T-cell (primary cell): ENCODE results near the gene BTG2. TPM values are rescaled to one million over a fixed set of nuclear protein-coding genes. Genes with fewer than 3 reads are reported as not detected.

Experiments
- ATAC-seq, 4 experiments: fragments of 200-7000 bp in 3 of 4; fragments of 150-1000 bp in 1 of 4; cut with Tn5 transposase; replicated peaks in 1 of 4; 1 replicate in 3 of 4; 2 replicates in 1 of 4; pipeline ENCODE4 v1.10.0; 2021; ENCODE audit warnings: moderate library complexity in 3 of 4, mild to moderate bottlenecking in 2 of 4, moderate number of reproducible peaks in 1 of 4
- CTCF ChIA-PET, 2 donors: fragments of 300-600 bp; sonication (Branson Sonifier 250); formaldehyde crosslinking; loops; one replicate each; lab custom pipeline; 2022; ENCODE audit warnings: antibody characterized with exemption in 2 of 2; lab: Charles Lee
- POLR2A ChIA-PET, 2 donors: fragments of 300-600 bp; sonication (Branson Sonifier 250); formaldehyde crosslinking; loops; one replicate each; lab custom pipeline; 2022; ENCODE audit warnings: antibody characterized with exemption in 2 of 2; lab: Charles Lee
- DNase-seq, 35 experiments: peaks; one replicate each; pipeline versions ENCODE4 v3.0.0 to v3.0.0-alpha.2; 2013 to 2023
- H3K27ac ChIP-seq: one replicate; pipeline ENCODE4 v1.5.1; 2013; ENCODE audit warnings: low read length
- H3K27me3 ChIP-seq, 2 experiments: replicated peaks in 1 of 2; 1 replicate in 1 of 2; 2 replicates in 1 of 2; pipeline versions ENCODE4 v1.6.1 to v1.7.0; 2013; ENCODE audit warnings: low read length in 1 of 2, mixed read lengths in 1 of 2; ENCODE audit not compliant: control insufficient read depth in 2 of 2, insufficient read depth in 2 of 2; ENCODE audit errors: extremely low read depth in 1 of 2
- H3K36me3 ChIP-seq, 2 donors: 1 replicate in 1 of 2; 2 replicates in 1 of 2; pipeline versions ENCODE4 v1.6.1 to v1.7.0; 2013; ENCODE audit warnings: low read length in 1 of 2; ENCODE audit not compliant: control insufficient read depth in 2 of 2, insufficient read depth in 1 of 2; ENCODE audit errors: extremely low read depth in 1 of 2
- H3K4me1 ChIP-seq, 2 experiments: 1 replicate in 1 of 2; 2 replicates in 1 of 2; pipeline versions ENCODE4 v1.6.1 to v1.7.0; 2013; ENCODE audit warnings: low read length in 2 of 2, mixed read lengths in 1 of 2; ENCODE audit not compliant: insufficient read depth in 2 of 2, control insufficient read depth in 1 of 2; ENCODE audit errors: extremely low read depth in 1 of 2
- H3K4me3 ChIP-seq, 2 donors: 1 replicate in 1 of 2; 2 replicates in 1 of 2; pipeline versions ENCODE4 v1.5.1 to v1.7.0; 2013; ENCODE audit warnings: mild to moderate bottlenecking in 2 of 2, low read length in 1 of 2, moderate library complexity in 1 of 2; ENCODE audit not compliant: control insufficient read depth in 1 of 2; ENCODE audit errors: extremely low read depth in 1 of 2
- H3K9me3 ChIP-seq: 2 replicates; pipeline ENCODE4 v1.7.0; 2013
- H3K27ac Mint-ChIP-seq, 2 donors: one replicate each; pipeline ENCODE4 v1.8.0; 2020 to 2021; ENCODE audit warnings: mild to moderate bottlenecking in 2 of 2, mixed read lengths in 2 of 2
- H3K27me3 Mint-ChIP-seq, 2 donors: one replicate each; pipeline ENCODE4 v1.8.0; 2021 to 2022; ENCODE audit warnings: mixed read lengths in 2 of 2
- H3K36me3 Mint-ChIP-seq: one replicate; pipeline ENCODE4 v1.8.0; 2021; ENCODE audit warnings: mixed read lengths
- H3K4me1 Mint-ChIP-seq, 3 donors: one replicate each; pipeline ENCODE4 v1.8.0; 2020 to 2022; ENCODE audit warnings: mixed read lengths in 3 of 3, mild to moderate bottlenecking in 1 of 3
- H3K4me3 Mint-ChIP-seq, 3 donors: one replicate each; pipeline ENCODE4 v1.8.0; 2020 to 2022; ENCODE audit warnings: mild to moderate bottlenecking in 3 of 3, mixed read lengths in 3 of 3, moderate library complexity in 3 of 3
- H3K9me3 Mint-ChIP-seq, 3 donors: one replicate each; pipeline ENCODE4 v1.8.0; 2020 to 2022; ENCODE audit warnings: mixed read lengths in 3 of 3
- WGBS: methylation state at CpG from one replicate; pipeline ENCODE4 v1.1.5; 2013; ENCODE audit warnings: missing lambda C conversion rate; ENCODE audit not compliant: insufficient coverage; 5-methylcytosine and 5-hydroxymethylcytosine counted together
- total RNA-seq, 35 experiments: library from RNA in 6 of 35; stranded (reverse) in 6 of 35; fragments of 120-200 nt in 1 of 35; gene quantifications; one replicate each; pipeline versions ENCODE4 v1.2.1 to v1.2.4 and lab custom pipeline; 2013 to 2026

Gene BTG2
- total RNA-seq, 5 donors from 2014 or later (not counting 1 experiment from before 2014, with no cell fraction given) = 172 to 655 (median 186) TPM

GRCh38 chr1:203278885-203279406 lies 26.4 kb upstream of the BTG2 start:
- ChIA-PET CTCF (interaction anchor here in 1 of 2 donors (2.1 kb wide), 1 partner anchor 28 kb away, joined by 4 read pairs; no protein-coding TSS in a partner anchor), POLR2A (interaction anchor here (1.0 to 1.9 kb wide), 4 partner anchors 8 to 30 kb away, joined by 3 to 20 read pairs (median 7); no protein-coding TSS in a partner anchor)
- 97% methylated on average over 4 of the region's 8 CpGs for WGBS

DNA sequence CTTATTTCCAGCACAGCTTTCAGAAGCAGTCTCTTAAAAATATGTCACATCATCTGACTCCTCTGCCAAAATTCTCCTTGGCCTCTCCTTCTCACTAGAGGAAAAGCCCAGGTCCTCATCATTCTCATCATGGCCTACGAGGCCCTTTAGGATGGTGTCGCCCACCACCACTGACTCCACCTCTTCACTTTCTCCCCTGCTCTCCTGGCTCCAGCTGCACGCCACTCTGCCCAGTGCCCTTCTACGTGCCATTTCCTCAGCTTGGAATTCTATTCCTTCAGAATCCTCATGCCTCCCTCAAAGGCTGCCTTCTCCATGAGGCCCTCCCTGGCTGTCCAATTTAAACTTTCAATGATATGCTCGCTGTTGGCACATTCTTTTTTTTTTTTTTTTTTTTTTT lies 25.3 kb upstream of the BTG2 start:
- Mint-ChIP-seq H3K36me3 (no peaks in the 10 kb centered on the region), H3K27ac (peak overlapping the region; percentile 5 to 35), H3K27me3 (no peaks in the 10 kb centered on the region), H3K4me3 (no peak overlapping the region), H3K9me3 (no peaks in the 10 kb centered on the region), H3K4me1 (peaks cover 31 to 59% (median 40%) of the 10 kb centered on the region in 3 donors)
- Histone ChIP-seq H3K9me3 (no peaks in the 10 kb centered on the region), H3K4me1 (peaks cover 23 to 33% of the 10 kb centered on the region in 2 experiments), H3K27me3 (no peaks in the 10 kb centered on the region), H3K36me3 (no peaks in the 10 kb centered on the region), H3K27ac (no peak overlapping the region), H3K4me3 (no peak overlapping the region)
- POLR2A ChIA-PET = interaction anchor here (0.6 to 1.3 kb wide), 6 partner anchors 9 to 50 kb away, joined by 3 to 20 read pairs (median 5); no protein-coding TSS in a partner anchor
- ATAC-seq = no peak
- CTCF ChIA-PET = interaction anchor here (0.6 to 1.7 kb wide), 4 partner anchors 11 to 58 kb away, joined by 3 to 6 read pairs (median 4); no protein-coding TSS in a partner anchor
- DNase-seq = no peak
- 100% methylated on average over 3 of the region's 5 CpGs for WGBS

More at GRCh38 chr1:203278885-203279406, 26.4 kb upstream of the BTG2 start:
- peaks cover 32 to 42% of the 10 kb centered on the region in 2 experiments for H3K4me1 ChIP-seq
- H3K36me3 ChIP-seq = no peaks in the 10 kb centered on the region
- Mint-ChIP-seq H3K9me3 (no peaks in the 10 kb centered on the region), H3K36me3 (no peaks in the 10 kb centered on the region), H3K27me3 (no peaks in the 10 kb centered on the region), H3K4me1 (peaks cover 39 to 63% (median 50%) of the 10 kb centered on the region in 3 donors), H3K27ac (peak overlapping the region; percentile 82 to 89), H3K4me3 (peak overlapping the region in 1 of 3 donors; percentile 69)
- H3K27ac ChIP-seq = no peak overlapping the region
- H3K27me3 ChIP-seq = no peaks in the 10 kb centered on the region
- no peak for ATAC-seq
- no peaks in the 10 kb centered on the region for H3K9me3 ChIP-seq
- no peak for DNase-seq
- H3K4me3 ChIP-seq = no peak overlapping the region

GRCh38 chr1:203281033-203281432 lies 24.3 kb upstream of the BTG2 start:
- Histone ChIP-seq H3K9me3 (no peaks in the 10 kb centered on the region), H3K4me1 (peaks cover 25 to 37% of the 10 kb centered on the region in 2 experiments), H3K27ac (no peak overlapping the region), H3K4me3 (no peak overlapping the region), H3K36me3 (no peaks in the 10 kb centered on the region), H3K27me3 (no peaks in the 10 kb centered on the region)
- no peak for ATAC-seq
- Mint-ChIP-seq H3K27ac (peak overlapping the region in 1 of 2 donors; percentile 4), H3K27me3 (no peaks in the 10 kb centered on the region), H3K4me1 (peaks cover 31 to 53% (median 36%) of the 10 kb centered on the region in 3 donors), H3K36me3 (no peaks in the 10 kb centered on the region), H3K4me3 (no peak overlapping the region), H3K9me3 (no peaks in the 10 kb centered on the region)
- no peak for DNase-seq
- ChIA-PET CTCF (interaction anchor here (0.6 to 1.8 kb wide), 6 partner anchors 12 to 99 kb away, joined by 3 to 6 read pairs (median 4); no protein-coding TSS in a partner anchor), POLR2A (interaction anchor here (0.8 to 1.5 kb wide), 3 partner anchors 8 to 28 kb away, joined by 3 to 8 read pairs (median 5); no protein-coding TSS in a partner anchor)
- 100% methylated on average over 2 of the region's 3 CpGs for WGBS

DNA sequence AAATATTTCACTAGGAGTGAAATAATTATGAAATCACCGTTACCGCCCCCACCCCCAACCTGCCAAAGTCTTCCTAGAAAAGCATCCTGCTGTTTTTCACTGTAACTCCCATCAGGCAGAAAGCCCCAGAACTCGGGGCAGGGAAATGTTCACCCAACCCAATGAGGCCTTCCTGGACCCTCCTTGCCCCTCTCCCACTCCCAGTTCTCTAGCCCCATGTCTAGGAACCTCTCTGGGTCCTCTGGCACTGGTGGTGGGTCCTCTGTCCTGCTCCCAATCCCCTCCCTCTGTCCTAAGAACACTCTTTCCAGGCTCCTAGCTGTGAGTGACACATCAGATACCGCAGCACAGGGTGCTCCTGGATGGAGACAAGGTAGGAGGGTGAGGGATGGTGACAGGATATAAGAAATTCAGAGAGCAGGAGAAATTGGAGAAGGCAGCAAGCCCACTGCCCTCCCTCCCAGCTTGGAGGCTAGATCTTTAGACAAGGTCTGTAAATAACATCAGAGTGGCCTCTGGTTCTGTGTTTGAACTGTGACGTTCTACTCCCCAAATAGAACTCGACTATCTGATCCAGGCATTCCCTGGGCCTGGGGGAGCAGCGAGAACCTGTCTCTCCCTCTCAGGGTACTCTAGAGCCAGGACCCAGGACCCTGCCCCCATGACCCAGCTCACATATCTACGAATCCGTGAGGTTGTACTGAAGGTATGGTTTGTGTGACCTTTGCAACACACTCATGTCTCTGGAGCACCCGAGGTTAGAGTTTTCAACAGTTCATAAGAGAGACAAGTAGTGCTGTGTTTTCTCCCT lies 23.3 kb upstream of the BTG2 start:
- no peak overlapping the region for H3K4me3 ChIP-seq
- 73% methylated on average over 4 of the region's 10 CpGs for WGBS
- H3K9me3 ChIP-seq = no peaks in the 10 kb centered on the region
- ATAC-seq (no peak), DNase-seq (no peak)
- Mint-ChIP-seq H3K27ac (peak overlapping the region in 1 of 2 donors; percentile 58), H3K36me3 (no peaks in the 10 kb centered on the region), H3K9me3 (no peaks in the 10 kb centered on the region), H3K4me3 (no peak overlapping the region), H3K4me1 (peaks cover 35 to 54% (median 39%) of the 10 kb centered on the region in 3 donors), H3K27me3 (no peaks in the 10 kb centered on the region)
- no peaks in the 10 kb centered on the region for H3K36me3 ChIP-seq
- no peak overlapping the region for H3K27ac ChIP-seq
- CTCF ChIA-PET = interaction anchor here (0.8 to 1.8 kb wide), 3 partner anchors 9 to 56 kb away, joined by 3 to 6 read pairs (median 6); no protein-coding TSS in a partner anchor
- POLR2A ChIA-PET = interaction anchor here in 1 of 2 donors (1.5 kb wide), 1 partner anchor 27 kb away, joined by 5 read pairs; no protein-coding TSS in a partner anchor
- H3K27me3 ChIP-seq = no peaks in the 10 kb centered on the region
- peaks cover 31 to 39% of the 10 kb centered on the region in 2 experiments for H3K4me1 ChIP-seq

DNA sequence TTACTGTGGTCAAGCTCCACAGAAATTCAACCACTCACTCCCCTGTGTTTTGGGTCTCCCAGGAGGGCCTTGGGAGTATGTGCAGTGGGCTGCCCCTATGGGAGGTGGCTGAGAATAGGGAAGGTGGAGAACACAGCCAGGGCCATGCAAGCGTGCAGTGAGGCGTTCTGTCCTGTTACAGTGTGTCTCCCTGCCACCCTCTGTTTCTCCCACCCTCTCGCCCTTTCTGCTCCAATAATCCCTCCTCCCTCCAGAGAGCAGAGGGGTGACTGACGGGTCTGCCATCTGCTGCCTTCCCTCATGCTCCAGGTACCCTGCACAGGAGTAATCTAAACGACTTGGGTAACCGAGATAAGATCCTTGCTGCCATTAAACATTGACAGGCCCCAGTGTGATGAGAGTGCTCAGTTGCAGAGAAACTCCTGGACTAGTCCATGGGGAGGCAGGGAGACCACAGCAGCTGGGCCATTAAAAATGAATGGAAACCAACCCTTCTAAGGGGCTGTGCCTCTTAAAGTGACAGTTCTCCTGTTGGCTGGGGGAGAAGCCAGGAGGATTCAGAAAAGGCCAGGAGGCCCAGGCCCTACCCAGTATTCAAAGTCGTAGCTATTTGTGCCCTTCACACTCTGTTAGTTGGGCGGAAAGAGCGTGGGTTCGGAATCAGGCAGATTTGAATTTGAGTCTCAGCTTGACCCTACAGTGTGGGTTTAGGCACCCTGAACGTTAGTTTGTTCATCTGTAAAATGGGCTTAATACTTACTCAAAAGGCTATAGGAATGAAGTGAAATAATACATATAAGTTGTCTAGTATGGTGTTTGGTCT lies 22.4 kb upstream of the BTG2 start:
- ATAC-seq (no peak), DNase-seq (no peak)
- no peaks in the 10 kb centered on the region for H3K9me3 Mint-ChIP-seq
- peaks cover 34 to 39% of the 10 kb centered on the region in 2 experiments for H3K4me1 ChIP-seq
- ChIA-PET CTCF (interaction anchor here (0.8 to 1.3 kb wide), 3 partner anchors 10 to 25 kb away, joined by 3 to 5 read pairs (median 3); no protein-coding TSS in a partner anchor), POLR2A (no interaction called here)
- H3K36me3 ChIP-seq = no peaks in the 10 kb centered on the region
- H3K4me3 ChIP-seq = no peak overlapping the region
- 93% methylated on average over 7 of the region's 11 CpGs for WGBS
- H3K4me1 Mint-ChIP-seq = peaks cover 35 to 54% (median 39%) of the 10 kb centered on the region in 3 donors
- H3K27me3 Mint-ChIP-seq = no peaks in the 10 kb centered on the region
- H3K36me3 Mint-ChIP-seq = no peaks in the 10 kb centered on the region
- H3K9me3 ChIP-seq = no peaks in the 10 kb centered on the region
- H3K27ac Mint-ChIP-seq = peak overlapping the region; percentile 23 to 58
- no peak overlapping the region for H3K27ac ChIP-seq
- no peak overlapping the region for H3K4me3 Mint-ChIP-seq
- H3K27me3 ChIP-seq = no peaks in the 10 kb centered on the region
